ENCODE data around the gene AOC1.
"Not testable (repeated sequence)": the region's sequence is repeated elsewhere in the genome, so short reads cannot be mapped to it uniquely, and the experiment has no call there.

AOC1 gene

GRCh38 chr7:150898475-150899011 is 46.2 kb downstream of the AOC1 start:
- peak; percentile 58 for DNase-seq

- DNase-seq: no peak
Measured at GRCh38 chr7:150900675-150901074, 48.4 kb downstream of the AOC1 start.

GRCh38 chr7:150901160-150902035 is 49.1 kb downstream of the AOC1 start:
- DNase-seq: no peak

- DNase-seq: no peak
Measured at GRCh38 chr7:150902078-150903033, 50.0 kb downstream of the AOC1 start.

- DNase-seq: peak; percentile 80
Measured at GRCh38 chr7:150903606-150904005, 51.3 kb downstream of the AOC1 start.

GRCh38 chr7:150904011-150904909 is 51.9 kb downstream of the AOC1 start:
- DNase-seq: no peak

GRCh38 chr7:150908173-150908572 is 55.9 kb downstream of the AOC1 start:
- no peak for DNase-seq

- DNase-seq: no peak
Measured at GRCh38 chr7:150909200-150909995, 57.1 kb downstream of the AOC1 start.

- DNase-seq: not testable (repeated sequence)
Measured at GRCh38 chr7:150910305-150910995, 58.1 kb downstream of the AOC1 start.

- no peak for DNase-seq
Measured at GRCh38 chr7:150910996-150911422, 58.7 kb downstream of the AOC1 start.
